Common myeloid progenitor, CD34-positive (primary cell): ENCODE results near the gene PDE7B.

Experiments used
- CTCF ChIA-PET: fragments of 350-600 bp; sonication (Branson Sonifier 250); formaldehyde crosslinking; loops from one replicate; lab custom pipeline; 2021; ENCODE audit warnings: antibody characterized with exemption; lab: Charles Lee
- POLR2A ChIA-PET: fragments of 350-600 bp; sonication (Branson Sonifier 250); formaldehyde crosslinking; loops from one replicate; lab custom pipeline; 2021; ENCODE audit warnings: antibody characterized with exemption; lab: Charles Lee
- DNase-seq, 3 donors: peaks; one replicate each; pipeline versions ENCODE4 v3.0.0 to v3.0.0-alpha.2; 2013
- H3K27ac ChIP-seq, 2 experiments: 1 replicate in 1 of 2; 2 replicates in 1 of 2; pipeline ENCODE4 v1.7.0; 2013; ENCODE audit warnings: inconsistent platforms in 2 of 2, low read length in 2 of 2, mild to moderate bottlenecking in 2 of 2, low read depth in 1 of 2, moderate library complexity in 1 of 2; ENCODE audit not compliant: severe bottlenecking in 2 of 2, insufficient read depth in 1 of 2, poor library complexity in 1 of 2
- H3K27me3 ChIP-seq, 5 experiments: replicated peaks in 2 of 5; 1 replicate in 3 of 5; 2 replicates in 2 of 5; pipeline versions ENCODE4 v1.6.1 to v1.7.0; 2013; ENCODE audit warnings: low read length in 4 of 5, mild to moderate bottlenecking in 2 of 5, moderate library complexity in 2 of 5, inconsistent platforms in 1 of 5; ENCODE audit not compliant: insufficient read depth in 5 of 5, control insufficient read depth in 4 of 5
- H3K36me3 ChIP-seq, 4 experiments: 1 replicate in 2 of 4; 2 replicates in 2 of 4; pipeline versions ENCODE4 v1.6.1 to v1.7.0; 2013; ENCODE audit warnings: low read length in 3 of 4, control low read depth in 1 of 4, mild to moderate bottlenecking in 1 of 4; ENCODE audit not compliant: control insufficient read depth in 4 of 4, insufficient read depth in 4 of 4
- H3K4me1 ChIP-seq, 4 experiments: 1 replicate in 3 of 4; 2 replicates in 1 of 4; pipeline versions ENCODE4 v1.6.1 to v1.7.1; 2013; ENCODE audit warnings: low read length in 3 of 4, mild to moderate bottlenecking in 3 of 4, control low read depth in 1 of 4, inconsistent platforms in 1 of 4, moderate library complexity in 1 of 4; ENCODE audit not compliant: control insufficient read depth in 4 of 4, insufficient read depth in 4 of 4; ENCODE audit errors: control extremely low read depth in 1 of 4
- H3K4me3 ChIP-seq, 7 experiments: 1 replicate in 4 of 7; 2 replicates in 3 of 7; pipeline versions ENCODE4 v1.5.1 to v1.7.0; 2013; ENCODE audit warnings: mild to moderate bottlenecking in 7 of 7, low read length in 6 of 7, moderate library complexity in 6 of 7, inconsistent platforms in 2 of 7, low read depth in 2 of 7, control low read depth in 1 of 7; ENCODE audit not compliant: insufficient read depth in 4 of 7, control insufficient read depth in 1 of 7; ENCODE audit errors: extremely low read depth in 1 of 7
- H3K9me3 ChIP-seq, 5 experiments: 1 replicate in 4 of 5; 2 replicates in 1 of 5; pipeline versions ENCODE4 v1.6.1 to v1.7.1; 2013; ENCODE audit warnings: low read length in 4 of 5, mild to moderate bottlenecking in 2 of 5, inconsistent platforms in 1 of 5, low read depth in 1 of 5, moderate library complexity in 1 of 5; ENCODE audit not compliant: control insufficient read depth in 4 of 5, insufficient read depth in 2 of 5; ENCODE audit errors: control extremely low read depth in 1 of 5
- WGBS: methylation state at CpG from one replicate; pipeline ENCODE4 v1.1.5; 2013; ENCODE audit not compliant: insufficient coverage; 5-methylcytosine and 5-hydroxymethylcytosine counted together

PDE7B gene

DNA sequence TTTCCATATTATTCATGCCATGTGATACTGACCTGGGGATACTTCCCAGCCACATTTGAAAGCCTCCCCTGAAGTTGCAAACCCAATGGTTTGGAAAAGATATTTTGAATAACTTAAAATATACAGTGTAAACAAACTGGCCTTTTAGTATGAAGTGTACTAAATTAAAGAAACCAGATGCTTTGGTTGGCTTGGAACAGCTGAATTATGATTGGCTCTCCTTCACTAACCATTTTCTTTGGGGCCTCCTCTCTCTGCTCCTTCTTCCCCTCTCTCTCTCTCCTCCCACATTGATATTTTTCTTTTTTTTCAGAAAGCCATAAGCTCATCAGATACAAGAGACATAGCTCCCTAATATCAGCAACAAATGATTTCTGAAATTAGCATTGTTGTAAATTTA is 232.0 kb downstream of the PDE7B start:
- Histone ChIP-seq H3K27me3 (no peaks in the 10 kb centered on the region), H3K27ac (no peak overlapping the region), H3K9me3 (no peaks in the 10 kb centered on the region), H3K4me1 (no peaks in the 10 kb centered on the region), H3K4me3 (no peak overlapping the region), H3K36me3 (no peaks in the 10 kb centered on the region)
- no peak for DNase-seq
- ChIA-PET CTCF (no interaction called here), POLR2A (no interaction called here)

DNA sequence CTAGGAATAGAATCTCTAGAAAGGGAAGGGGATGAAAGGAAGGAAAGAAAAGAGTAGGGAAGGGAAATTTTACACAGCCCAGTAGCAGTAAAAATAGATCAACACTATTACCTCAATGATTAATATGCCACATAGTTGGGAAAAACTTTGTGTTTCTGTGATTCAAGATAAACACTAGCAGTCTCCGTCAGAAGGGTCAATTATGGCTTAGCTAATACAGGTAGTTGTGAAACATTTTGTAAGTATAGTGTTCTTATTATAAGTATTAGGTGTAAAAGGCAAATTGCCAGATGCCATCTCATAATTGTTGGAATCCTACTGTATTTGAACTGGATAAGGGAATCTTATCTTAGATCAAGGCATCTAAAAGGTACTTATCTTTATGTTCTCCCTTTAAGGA is 232.9 kb downstream of the PDE7B start:
- Histone ChIP-seq H3K36me3 (no peaks in the 10 kb centered on the region), H3K4me1 (no peaks in the 10 kb centered on the region), H3K27ac (no peak overlapping the region), H3K9me3 (no peaks in the 10 kb centered on the region), H3K27me3 (no peaks in the 10 kb centered on the region), H3K4me3 (no peak overlapping the region)
- ChIA-PET POLR2A (no interaction called here), CTCF (no interaction called here)
- no peak for DNase-seq
- WGBS = no CpG with 5 or more reads among the region's 1 CpG

DNA sequence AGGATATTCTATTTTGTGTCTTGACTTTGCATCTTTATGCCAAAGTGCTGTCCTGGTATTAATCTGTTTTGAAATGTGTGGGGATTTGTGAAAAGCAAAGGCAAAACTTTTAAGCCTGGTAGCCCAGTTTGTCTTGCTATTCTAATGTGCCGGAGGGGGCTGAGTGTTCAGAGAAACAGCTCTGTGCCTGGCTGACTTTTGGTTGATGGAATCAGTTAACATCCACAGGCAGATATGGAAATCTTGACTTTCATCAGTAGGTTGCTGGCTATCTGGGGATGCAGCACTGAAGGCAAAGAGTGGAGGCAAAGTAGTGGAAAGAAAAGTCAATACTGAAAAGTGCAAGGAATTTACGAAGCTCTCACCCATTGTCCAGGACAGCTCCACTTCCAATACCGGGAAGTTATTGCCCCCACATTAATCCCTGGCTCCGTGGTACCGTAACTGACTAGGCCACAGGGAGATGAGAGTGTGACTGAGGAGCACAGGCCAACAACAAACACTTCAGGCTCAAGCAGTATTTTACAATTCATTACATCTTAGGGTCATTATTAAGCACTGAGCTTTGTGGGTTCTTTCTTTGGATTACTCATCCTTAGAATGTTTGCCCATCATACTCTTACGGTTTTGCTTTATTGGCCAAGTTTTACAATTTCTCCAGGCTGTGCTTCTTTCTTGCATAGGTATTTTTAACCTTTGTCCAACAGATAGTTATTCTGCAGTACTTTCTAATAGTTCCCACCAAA is 234.0 kb downstream of the PDE7B start:
- POLR2A ChIA-PET = no interaction called here
- H3K4me3 ChIP-seq = no peak overlapping the region
- DNase-seq = no peak
- no peaks in the 10 kb centered on the region for H3K27me3 ChIP-seq
- H3K9me3 ChIP-seq = no peaks in the 10 kb centered on the region
- no peak overlapping the region for H3K27ac ChIP-seq
- no peaks in the 10 kb centered on the region for H3K36me3 ChIP-seq
- 78% methylated on average over 1 of the region's 6 CpGs for WGBS
- H3K4me1 ChIP-seq = no peaks in the 10 kb centered on the region
- CTCF ChIA-PET = no interaction called here

DNA sequence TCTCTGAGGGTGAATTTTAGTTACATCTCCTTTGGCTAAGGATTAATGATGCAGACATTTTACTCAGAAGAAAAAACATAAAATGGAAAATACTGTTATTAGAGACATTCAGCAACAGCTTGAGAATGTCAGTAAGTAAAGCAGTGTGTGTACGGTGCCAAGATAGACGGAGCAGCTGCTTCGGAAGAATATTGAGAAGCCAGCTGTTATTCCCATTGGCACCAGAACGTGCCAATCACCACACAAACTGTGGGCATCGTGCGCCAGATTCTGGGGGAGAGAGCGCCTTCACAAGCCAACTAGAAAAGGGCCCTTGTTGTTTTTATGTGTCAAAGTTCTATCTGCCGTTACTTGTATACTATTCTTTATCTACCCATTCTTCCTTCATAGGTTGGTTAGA is 235.2 kb downstream of the PDE7B start:
- H3K4me3 ChIP-seq = no peak overlapping the region
- H3K27me3 ChIP-seq = no peaks in the 10 kb centered on the region
- no peak for DNase-seq
- ChIA-PET CTCF (no interaction called here), POLR2A (interaction anchor here (0.8 kb wide), 1 partner anchor 26 kb away, joined by 4 read pairs; no protein-coding TSS in a partner anchor)
- no CpG with 5 or more reads among the region's 8 CpGs for WGBS
- no peaks in the 10 kb centered on the region for H3K9me3 ChIP-seq
- H3K4me1 ChIP-seq = no peaks in the 10 kb centered on the region
- H3K36me3 ChIP-seq = no peaks in the 10 kb centered on the region
- H3K27ac ChIP-seq = no peak overlapping the region

DNA sequence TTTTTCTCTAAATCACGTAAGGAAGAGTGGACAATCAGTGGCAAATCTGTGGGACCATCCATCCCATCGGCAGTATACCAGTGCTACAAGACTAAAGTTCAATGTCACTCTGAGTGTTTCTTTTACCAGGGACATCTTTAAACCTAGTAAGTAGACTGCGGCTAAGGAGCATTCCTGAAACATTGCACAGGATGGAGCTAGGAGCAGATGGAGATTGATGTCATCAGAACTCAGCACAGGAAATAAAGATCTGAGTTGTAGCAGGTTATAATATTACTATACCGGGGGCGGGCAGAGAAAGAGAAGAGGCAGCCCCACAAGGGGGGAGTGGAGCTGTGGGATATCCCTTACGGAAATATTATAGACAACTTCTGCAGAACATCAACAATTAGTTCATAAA is 236.5 kb downstream of the PDE7B start:
- WGBS = no CpG with 5 or more reads among the region's 6 CpGs
- Histone ChIP-seq H3K4me1 (no peaks in the 10 kb centered on the region), H3K36me3 (no peaks in the 10 kb centered on the region), H3K27ac (no peak overlapping the region), H3K9me3 (peaks cover 0 to under 1% (median 0%) of the 10 kb centered on the region in 5 experiments), H3K27me3 (no peaks in the 10 kb centered on the region), H3K4me3 (no peak overlapping the region)
- POLR2A ChIA-PET = no interaction called here
- no peak for DNase-seq
- CTCF ChIA-PET = no interaction called here

DNA sequence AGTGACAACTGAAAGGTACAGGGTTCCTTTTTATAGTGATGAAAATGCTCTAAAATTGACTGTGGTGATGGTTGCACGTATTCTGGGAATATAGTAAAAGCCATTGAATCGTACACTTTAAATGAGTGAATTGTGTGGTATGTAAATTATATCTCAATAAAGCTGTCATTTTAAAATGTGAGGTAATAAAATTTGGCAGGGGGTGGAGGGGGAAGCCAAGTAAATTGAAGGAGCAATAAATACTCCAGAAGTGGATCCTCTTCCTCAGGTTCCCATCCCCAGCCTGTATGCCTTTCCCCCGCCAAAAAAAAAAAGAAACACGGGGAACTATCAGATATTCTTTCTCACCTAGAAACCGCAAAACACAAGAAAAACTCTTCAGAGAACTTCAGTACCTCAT is 237.2 kb downstream of the PDE7B start:
- ChIA-PET CTCF (no interaction called here), POLR2A (no interaction called here)
- Histone ChIP-seq H3K27me3 (no peaks in the 10 kb centered on the region), H3K27ac (no peak overlapping the region), H3K4me1 (no peaks in the 10 kb centered on the region), H3K4me3 (no peak overlapping the region), H3K9me3 (peaks cover 0 to 3% (median 0%) of the 10 kb centered on the region in 5 experiments), H3K36me3 (no peaks in the 10 kb centered on the region)
- 100% methylated on average over 2 of the region's 5 CpGs for WGBS
- DNase-seq = no peak

DNA sequence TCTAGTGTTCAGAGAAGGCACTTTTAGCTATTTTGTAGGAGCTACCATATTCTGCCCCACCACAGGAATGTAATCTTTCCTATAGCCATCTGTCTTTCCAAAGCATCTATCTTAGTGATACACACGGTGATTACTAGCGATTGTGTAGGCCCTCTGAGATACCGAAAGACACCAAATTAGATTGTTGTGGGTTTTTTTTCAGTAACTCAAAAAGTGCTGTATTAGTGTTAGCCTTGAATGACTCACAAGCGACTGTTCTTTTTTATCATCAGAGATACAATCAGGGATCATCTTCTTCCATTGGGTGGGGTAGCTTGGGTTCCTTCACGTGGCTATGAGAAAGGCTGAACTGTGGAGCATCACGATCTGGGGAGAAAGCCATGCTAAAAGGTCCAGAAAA is 238.4 kb downstream of the PDE7B start:
- Histone ChIP-seq H3K9me3 (peaks cover 0 to 12% (median 4%) of the 10 kb centered on the region in 5 experiments), H3K27ac (no peak overlapping the region), H3K36me3 (no peaks in the 10 kb centered on the region), H3K4me3 (no peak overlapping the region), H3K27me3 (no peaks in the 10 kb centered on the region), H3K4me1 (no peaks in the 10 kb centered on the region)
- ChIA-PET POLR2A (no interaction called here), CTCF (no interaction called here)
- DNase-seq = no peak
- no CpG with 5 or more reads among the region's 6 CpGs for WGBS
